OCI-LY1 (cell line): ENCODE data around the gene QKI.

Experiments
- H2AFZ ChIP-seq: fragments of 200-600 bp; sonication (generic), shearing (Covaris generic); 2 replicates; pipeline ENCODE4 v1.6.0; 2014; ENCODE audit warnings: antibody characterized with exemption, mild to moderate bottlenecking, low read length
- H3F3A ChIP-seq: fragments of 200-600 bp; sonication (generic), shearing (Covaris generic); 2 replicates; pipeline ENCODE4 v1.6.0; 2014; ENCODE audit warnings: mild to moderate bottlenecking, antibody characterized with exemption, low read length, moderate library complexity; ENCODE audit not compliant: insufficient read depth
- H3K27ac ChIP-seq: fragments of 200-600 bp; sonication (generic); 2 replicates; pipeline ENCODE4 v1.5.1; 2014; ENCODE audit warnings: low read length, mixed run types, mild to moderate bottlenecking, low read depth; ENCODE audit not compliant: poor library complexity, severe bottlenecking
- H3K27me3 ChIP-seq: fragments of 200-600 bp; sonication (generic); 2 replicates; pipeline ENCODE4 v1.6.0; 2014; ENCODE audit warnings: antibody characterized with exemption, mild to moderate bottlenecking, low read length, moderate library complexity; ENCODE audit not compliant: insufficient read depth
- H3K36me3 ChIP-seq: fragments of 200-600 bp; sonication (generic); 2 replicates; pipeline ENCODE4 v1.6.1; 2014; ENCODE audit warnings: mild to moderate bottlenecking, antibody characterized with exemption, low read length, moderate library complexity, mixed read lengths; ENCODE audit not compliant: insufficient read depth
- H3K4me1 ChIP-seq: fragments of 200-600 bp; sonication (generic); 2 replicates; pipeline ENCODE4 v1.5.1; 2014; ENCODE audit warnings: mild to moderate bottlenecking, low read length, moderate library complexity; ENCODE audit not compliant: insufficient read depth, severe bottlenecking
- H3K4me2 ChIP-seq: fragments of 200-600 bp; sonication (generic), shearing (Covaris generic); 2 replicates; pipeline ENCODE4 v1.6.1; 2014; ENCODE audit warnings: low read length
- H3K4me3 ChIP-seq: fragments of 200-600 bp; sonication (generic); 2 replicates; pipeline ENCODE4 v1.5.1; 2014; ENCODE audit warnings: low read length, low read depth, mild to moderate bottlenecking, mixed read lengths; ENCODE audit not compliant: poor library complexity, severe bottlenecking
- H3K79me2 ChIP-seq: fragments of 200-600 bp; shearing (Covaris generic); 2 replicates; pipeline ENCODE4 v1.6.1; 2016; ENCODE audit warnings: mixed run types, low read length, mixed read lengths; ENCODE audit not compliant: insufficient read depth
- H3K9ac ChIP-seq: fragments of 200-600 bp; sonication (generic), shearing (Covaris generic); 2 replicates; pipeline ENCODE4 v1.6.1; 2014; ENCODE audit warnings: mild to moderate bottlenecking, low read length, mixed read lengths
- H3K9me2 ChIP-seq: fragments of 200-600 bp; sonication (generic), shearing (Covaris generic); 2 replicates; pipeline ENCODE4 v1.6.1; 2014; ENCODE audit warnings: low read depth, mild to moderate bottlenecking, low read length, mixed read lengths
- H3K9me3 ChIP-seq: fragments of 200-600 bp; shearing (Covaris generic); 2 replicates; pipeline ENCODE4 v1.6.1; 2014; ENCODE audit warnings: low read length, mixed read lengths
- H4K20me1 ChIP-seq: fragments of 200-600 bp; sonication (generic), shearing (Covaris generic); 2 replicates; pipeline ENCODE4 v1.6.0; 2016; ENCODE audit warnings: mild to moderate bottlenecking, low read length; ENCODE audit not compliant: insufficient read depth
- EZH2 ChIP-seq: fragments of 200-600 bp; sonication (generic), shearing (Covaris generic); IDR thresholded peaks from 2 replicates; pipeline ENCODE4 v1.8.0; 2017; ENCODE audit warnings: borderline replicate concordance, mixed run types, mild to moderate bottlenecking, antibody characterized with exemption, low read length, moderate library complexity, mixed read lengths
- TF ChIP-seq, protein P1 (sequence below): fragments of 200-600 bp; sonication (generic), shearing (Covaris generic); IDR thresholded peaks from 2 replicates; pipeline ENCODE4 v1.5.1; 2017; ENCODE audit warnings: mild to moderate bottlenecking, antibody characterized with exemption, low read length, moderate library complexity, mixed read lengths

The QKI gene

DNA sequence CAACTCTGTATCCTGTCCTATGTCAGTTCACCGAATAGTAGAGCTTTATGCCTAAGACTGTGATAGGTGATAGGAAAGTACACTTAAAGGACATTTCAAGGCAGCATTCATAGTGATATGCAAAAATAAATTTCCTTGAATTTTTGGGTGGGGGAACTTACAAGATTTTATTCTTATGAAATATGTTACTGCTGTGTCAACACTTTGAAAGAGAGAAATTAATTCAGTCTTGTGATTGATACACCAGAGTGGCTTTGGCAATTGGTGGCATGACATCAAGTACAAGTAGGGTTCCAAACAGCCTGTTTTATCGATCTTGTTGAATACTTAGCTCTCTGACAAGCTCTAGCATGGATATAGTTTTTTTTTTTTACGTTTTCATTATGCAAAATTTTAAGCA, 72.3 kb downstream of the QKI start:
- Histone ChIP-seq H3K79me2 (peaks cover 35% of the 10 kb centered on the region), H3K4me3 (no peak overlapping the region), H3K9me2 (no peaks in the 10 kb centered on the region), H3K9me3 (no peaks in the 10 kb centered on the region), H3K27ac (no peak overlapping the region), H3K9ac (no peak overlapping the region), H2AFZ (no peak overlapping the region), H3F3A (no peaks in the 10 kb centered on the region), H3K27me3 (no peaks in the 10 kb centered on the region), H3K36me3 (no peaks in the 10 kb centered on the region), H4K20me1 (no peaks in the 10 kb centered on the region), H3K4me2 (no peak overlapping the region), H3K4me1 (peaks cover 13% of the 10 kb centered on the region)
- TF ChIP-seq, protein P1, sequence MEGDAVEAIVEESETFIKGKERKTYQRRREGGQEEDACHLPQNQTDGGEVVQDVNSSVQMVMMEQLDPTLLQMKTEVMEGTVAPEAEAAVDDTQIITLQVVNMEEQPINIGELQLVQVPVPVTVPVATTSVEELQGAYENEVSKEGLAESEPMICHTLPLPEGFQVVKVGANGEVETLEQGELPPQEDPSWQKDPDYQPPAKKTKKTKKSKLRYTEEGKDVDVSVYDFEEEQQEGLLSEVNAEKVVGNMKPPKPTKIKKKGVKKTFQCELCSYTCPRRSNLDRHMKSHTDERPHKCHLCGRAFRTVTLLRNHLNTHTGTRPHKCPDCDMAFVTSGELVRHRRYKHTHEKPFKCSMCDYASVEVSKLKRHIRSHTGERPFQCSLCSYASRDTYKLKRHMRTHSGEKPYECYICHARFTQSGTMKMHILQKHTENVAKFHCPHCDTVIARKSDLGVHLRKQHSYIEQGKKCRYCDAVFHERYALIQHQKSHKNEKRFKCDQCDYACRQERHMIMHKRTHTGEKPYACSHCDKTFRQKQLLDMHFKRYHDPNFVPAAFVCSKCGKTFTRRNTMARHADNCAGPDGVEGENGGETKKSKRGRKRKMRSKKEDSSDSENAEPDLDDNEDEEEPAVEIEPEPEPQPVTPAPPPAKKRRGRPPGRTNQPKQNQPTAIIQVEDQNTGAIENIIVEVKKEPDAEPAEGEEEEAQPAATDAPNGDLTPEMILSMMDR = no peak
- no peak for TF ChIP-seq EZH2

DNA sequence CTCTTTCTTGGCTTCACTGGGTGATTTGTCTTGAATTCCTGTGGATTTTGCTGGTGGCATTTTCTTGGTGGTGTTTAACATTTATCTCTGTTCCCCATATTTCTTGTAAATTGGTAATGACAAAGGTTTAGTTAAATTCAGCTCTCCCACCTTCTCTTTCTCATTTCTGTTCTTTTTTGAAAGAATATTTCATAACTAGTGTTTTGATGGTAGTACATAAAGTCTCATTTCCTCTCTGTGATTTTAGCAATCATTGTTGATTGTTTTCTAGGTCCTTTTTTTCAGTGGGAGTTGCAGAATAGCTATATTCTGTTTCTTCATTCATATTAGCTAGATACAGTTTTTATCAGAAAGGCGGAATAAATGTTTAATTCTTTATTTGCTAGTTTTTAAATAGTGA, 73.1 kb downstream of the QKI start:
- Histone ChIP-seq H3K79me2 (peaks cover 42% of the 10 kb centered on the region), H3K27me3 (no peaks in the 10 kb centered on the region), H3K36me3 (no peaks in the 10 kb centered on the region), H3K4me3 (no peak overlapping the region), H3F3A (no peaks in the 10 kb centered on the region), H3K4me2 (no peak overlapping the region), H2AFZ (no peak overlapping the region), H4K20me1 (no peaks in the 10 kb centered on the region), H3K9ac (no peak overlapping the region), H3K9me2 (no peaks in the 10 kb centered on the region), H3K4me1 (peaks cover 13% of the 10 kb centered on the region), H3K9me3 (no peaks in the 10 kb centered on the region), H3K27ac (no peak overlapping the region)
- no peak for TF ChIP-seq EZH2
- TF ChIP-seq, protein P1 = no peak

DNA sequence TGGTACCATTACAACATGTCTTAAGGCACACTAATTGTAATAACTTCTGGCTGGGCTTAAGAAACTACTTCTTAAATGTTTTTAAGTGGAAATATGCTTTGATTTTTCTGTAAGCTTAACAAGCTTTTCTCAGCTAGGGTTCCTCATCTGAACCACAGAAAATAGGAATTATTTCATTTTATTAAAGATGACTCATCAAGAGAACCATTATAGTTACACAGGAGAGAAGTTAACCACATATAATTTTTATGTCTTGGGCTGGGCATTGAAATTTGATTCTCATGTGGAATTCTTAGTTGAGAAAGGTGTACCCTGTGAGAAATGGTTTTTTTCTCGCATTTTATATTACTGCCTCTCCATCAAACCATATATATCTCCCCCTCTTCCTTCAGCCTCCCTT, 75.1 kb downstream of the QKI start:
- Histone ChIP-seq H3F3A (no peaks in the 10 kb centered on the region), H3K4me2 (no peak overlapping the region), H3K27ac (no peak overlapping the region), H3K4me1 (peaks cover 13% of the 10 kb centered on the region), H3K4me3 (no peak overlapping the region), H3K9me3 (no peaks in the 10 kb centered on the region), H3K27me3 (no peaks in the 10 kb centered on the region), H3K9me2 (no peaks in the 10 kb centered on the region), H2AFZ (no peak overlapping the region), H3K9ac (no peak overlapping the region), H4K20me1 (no peaks in the 10 kb centered on the region), H3K36me3 (no peaks in the 10 kb centered on the region), H3K79me2 (peaks cover 55% of the 10 kb centered on the region)
- TF ChIP-seq, protein P1 = no peak
- TF ChIP-seq EZH2 = no peak
